Stimulated activated CD8-positive, alpha-beta memory T cell treated with anti-CD3 and anti-CD28 coated beads, Interleukin-4, amount 100 ng/mL, for 48 hours (primary cell): ENCODE data around the gene DYRK2.
"Not testable (repeated sequence)": the region's sequence is repeated elsewhere in the genome, so short reads cannot be mapped to it uniquely, and the experiment has no call there.

Experiments
- DNase-seq: peaks from one replicate; pipeline ENCODE4 v3.0.0-alpha.2; 2020

DYRK2 gene

GRCh38 chr12:67672507-67672906 lies 24.0 kb downstream of the DYRK2 start:
- DNase-seq: not testable (repeated sequence)

GRCh38 chr12:67673509-67673908 lies 25.0 kb downstream of the DYRK2 start:
- DNase-seq: not testable (repeated sequence)

GRCh38 chr12:67674417-67674816 lies 25.9 kb downstream of the DYRK2 start:
- no peak for DNase-seq

GRCh38 chr12:67676624-67677023 lies 28.1 kb downstream of the DYRK2 start:
- no peak for DNase-seq

- DNase-seq: no peak
Observed at GRCh38 chr12:67677166-67677565, 28.6 kb downstream of the DYRK2 start.

GRCh38 chr12:67681105-67681778 lies 32.7 kb downstream of the DYRK2 start:
- DNase-seq: no peak

GRCh38 chr12:67681941-67682620 lies 33.5 kb downstream of the DYRK2 start:
- DNase-seq: no peak

- no peak for DNase-seq
Observed at GRCh38 chr12:67689385-67689784, 40.8 kb downstream of the DYRK2 start.

GRCh38 chr12:67690656-67691055 lies 42.1 kb downstream of the DYRK2 start:
- DNase-seq: no peak

- no peak for DNase-seq
Observed at GRCh38 chr12:67691220-67691619, 42.7 kb downstream of the DYRK2 start.

- no peak for DNase-seq
Observed at GRCh38 chr12:67692135-67692534, 43.6 kb downstream of the DYRK2 start.

- DNase-seq: no peak
Observed at GRCh38 chr12:67692966-67693365, 44.4 kb downstream of the DYRK2 start.

GRCh38 chr12:67693894-67694293 lies 45.3 kb downstream of the DYRK2 start:
- no peak for DNase-seq

- DNase-seq: no peak
Observed at GRCh38 chr12:67694306-67694900, 45.9 kb downstream of the DYRK2 start.

- DNase-seq: no peak
Observed at GRCh38 chr12:67695974-67696373, 47.4 kb downstream of the DYRK2 start.

- no peak for DNase-seq
Observed at GRCh38 chr12:67697443-67697842, 48.9 kb downstream of the DYRK2 start.

- DNase-seq: no peak
Observed at GRCh38 chr12:67697967-67698366, 49.4 kb downstream of the DYRK2 start.

GRCh38 chr12:67698672-67699581 lies 50.4 kb downstream of the DYRK2 start:
- peak; percentile 57 for DNase-seq

GRCh38 chr12:67701121-67701520 lies 52.6 kb downstream of the DYRK2 start:
- no peak for DNase-seq

- DNase-seq: no peak
Observed at GRCh38 chr12:67702136-67702535, 53.6 kb downstream of the DYRK2 start.

- no peak for DNase-seq
Observed at GRCh38 chr12:67704071-67704470, 55.5 kb downstream of the DYRK2 start.

GRCh38 chr12:67705394-67706370 lies 57.1 kb downstream of the DYRK2 start:
- DNase-seq: no peak
